A673 (cell line): Measurements from ENCODE around the gene RHBDF2.

Experiments used
- CTCF ChIP-seq: fragments of 300-800, 200-600 bp; sonication (generic); conservative IDR thresholded peaks from 2 replicates; pipeline ENCODE4 v1.5.1; 2017; ENCODE audit warnings: low read depth, mild to moderate bottlenecking, antibody characterized with exemption, low read length, moderate library complexity, mixed read lengths
- EZH2 ChIP-seq: fragments of 200-600 bp; sonication (generic); IDR thresholded peaks from 2 replicates; pipeline ENCODE4 v1.6.1; 2017; ENCODE audit warnings: borderline replicate concordance, low read depth, mild to moderate bottlenecking, mixed read lengths, antibody characterized with exemption, low read length; ENCODE audit not compliant: poor library complexity, severe bottlenecking

- TF ChIP-seq EZH2 (no peak), CTCF (no peak)
Measured at GRCh38 chr17:76447931-76448652, 53.1 kb downstream of the RHBDF2 start.
